K562 (cell line): ENCODE measurements around the gene ADSS1. TPM values are rescaled to one million over a fixed set of nuclear protein-coding genes. Genes with fewer than 3 reads are reported as not detected.

Source experiments
- ATAC-seq: fragments of 200-7000 bp; cut with Tn5 transposase; 3 replicates; pipeline ENCODE4 v1.9.1; 2020; ENCODE audit warnings: moderate library complexity
- BruUV-seq: library from RNA; stranded (reverse); fragments of 400-500 nt; replicated peaks from 2 replicates; lab custom pipeline; 2021; lab: Mats Ljungman, UMichigan
- CTCF ChIA-PET: fragments of 300-600 bp; formaldehyde crosslinking; extraction: SDS; loops from one replicate; lab custom pipeline; 2021; ENCODE audit warnings: low intra/inter-chr PET ratio; lab: Yijun Ruan, JAX
- POLR2A ChIA-PET: fragments of 300-600, 350-650 bp; sonication (Branson Sonifier 250); formaldehyde crosslinking; extraction: SDS; loops from one replicate; lab custom pipeline; 2021; ENCODE audit warnings: antibody characterized with exemption, inconsistent platforms; lab: Yijun Ruan, JAX
- DNase-seq, 4 experiments: peaks; one replicate each; pipeline versions ENCODE4 v3.0.0 to v3.0.0-alpha.2; 2011 to 2018; ENCODE audit warnings: low spot score in 3 of 4, mixed read lengths in 3 of 4; ENCODE audit errors: extremely low read depth in 1 of 4
- FAIRE-seq: peaks from 2 replicates; lab custom pipeline; 2011; peaks lifted over from hg19 to GRCh38; lab: Jason Lieb, UNC
- H2AFZ ChIP-seq: 2 replicates; pipeline ENCODE4 v1.6.0; 2011; ENCODE audit warnings: low read depth, low read length, control low read depth, inconsistent platforms
- H3K27ac ChIP-seq: fragments of 200-600 bp; 3 replicates; pipeline ENCODE4 v1.8.0; 2011; ENCODE audit warnings: low read depth, mild to moderate bottlenecking, control low read depth, inconsistent platforms, low read length, moderate library complexity, mixed read lengths; ENCODE audit errors: extremely low read depth
- H3K27me3 ChIP-seq, 2 experiments: fragments of 300-600 bp in 1 of 2; 2 replicates in 1 of 2; 3 replicates in 1 of 2; pipeline versions ENCODE4 v1.6.0 to v1.8.0; 2011; ENCODE audit warnings: inconsistent platforms in 2 of 2, low read length in 2 of 2, mild to moderate bottlenecking in 1 of 2, mixed read lengths in 1 of 2, moderate library complexity in 1 of 2; ENCODE audit not compliant: control insufficient read depth in 2 of 2, insufficient read depth in 2 of 2
- H3K36me3 ChIP-seq: fragments of 300-600 bp; 3 replicates; pipeline ENCODE4 v1.8.0; 2011; ENCODE audit warnings: mild to moderate bottlenecking, low read length, inconsistent platforms; ENCODE audit not compliant: control insufficient read depth, insufficient read depth
- H3K4me1 ChIP-seq, 2 experiments: fragments of 200-600 bp in 1 of 2; replicated peaks in 1 of 2; 2 replicates in 1 of 2; 3 replicates in 1 of 2; pipeline versions ENCODE4 v1.5.1 to v1.8.0; 2011; ENCODE audit warnings: inconsistent platforms in 2 of 2, low read length in 2 of 2, mild to moderate bottlenecking in 1 of 2, mixed read lengths in 1 of 2, moderate library complexity in 1 of 2; ENCODE audit not compliant: control insufficient read depth in 2 of 2, insufficient read depth in 2 of 2
- H3K4me2 ChIP-seq: 2 replicates; pipeline ENCODE4 v1.6.1; 2011; ENCODE audit warnings: low read length, control low read depth, inconsistent platforms, mixed read lengths; ENCODE audit not compliant: insufficient read depth
- H3K4me3 ChIP-seq: fragments of 200-600 bp; sonication (generic), shearing (Covaris generic); 2 replicates; pipeline ENCODE4 v1.5.1; 2016; ENCODE audit warnings: control low read depth, inconsistent platforms
- H3K79me2 ChIP-seq: fragments of 200-600 bp; 3 replicates; pipeline ENCODE4 v1.8.0; 2011; ENCODE audit warnings: low read length, inconsistent platforms; ENCODE audit not compliant: control insufficient read depth, insufficient read depth
- H3K9ac ChIP-seq, 2 experiments: 2 replicates each; pipeline versions ENCODE4 v1.6.0 to v1.6.1; 2011; ENCODE audit warnings: low read depth in 2 of 2, low read length in 2 of 2, control low read depth in 1 of 2, inconsistent platforms in 1 of 2, mild to moderate bottlenecking in 1 of 2, mixed read lengths in 1 of 2; ENCODE audit not compliant: insufficient read depth in 1 of 2
- H3K9me1 ChIP-seq: one replicate; pipeline ENCODE4 v1.6.0; 2011; ENCODE audit warnings: inconsistent platforms, mild to moderate bottlenecking, low read length, moderate library complexity; ENCODE audit not compliant: control insufficient read depth, insufficient read depth
- H3K9me3 ChIP-seq: replicated peaks from 2 replicates; pipeline ENCODE4 v1.5.1; 2011; ENCODE audit warnings: low read depth, low read length, inconsistent platforms; ENCODE audit not compliant: control insufficient read depth, insufficient read depth
- H4K20me1 ChIP-seq: replicated peaks from 2 replicates; pipeline ENCODE4 v1.6.1; 2011; ENCODE audit warnings: low read length, inconsistent platforms, mixed read lengths; ENCODE audit not compliant: control insufficient read depth, insufficient read depth
- ATF3 ChIP-seq, 2 experiments: fragments of 450-650 bp in 1 of 2; sonication (generic) in 1 of 2; formaldehyde crosslinking in 1 of 2; IDR thresholded peaks in 1 of 2; conservative IDR thresholded peaks in 1 of 2; 2 replicates each; pipeline versions ENCODE4 v1.6.1 to v1.8.1; 2016 to 2023; ENCODE audit warnings: mild to moderate bottlenecking in 2 of 2, moderate library complexity in 2 of 2, inconsistent platforms in 1 of 2, missing genetic modification reagents in 1 of 2
- CHD1 ChIP-seq: fragments of 200-600 bp; sonication (generic); IDR thresholded peaks from one replicate; pipeline ENCODE4 v1.6.1; 2012; ENCODE audit warnings: mild to moderate bottlenecking, moderate library complexity, low read length, inconsistent platforms
- EGR1 ChIP-seq: fragments of 450-650 bp; conservative IDR thresholded peaks from 2 replicates; pipeline ENCODE4 v1.6.1; 2017; ENCODE audit warnings: mild to moderate bottlenecking
- STAT5B ChIP-seq: fragments of 250-450 bp; sonication (Bioruptor Pico); IDR thresholded peaks from 2 replicates; pipeline ENCODE4 v1.8.0; 2021; ENCODE audit warnings: mild to moderate bottlenecking, inconsistent platforms
- TAL1 ChIP-seq: fragments of 450-650 bp; IDR thresholded peaks from 2 replicates; pipeline ENCODE4 v1.6.1; 2016; ENCODE audit warnings: mild to moderate bottlenecking
- WGBS: fragments of 100-300 bp; shearing (Covaris generic); methylation state at CpG from one replicate; pipeline ENCODE4 v1.1.6; 2016; ENCODE audit warnings: low coverage, mixed read lengths; ENCODE audit not compliant: insufficient coverage; ENCODE audit errors: missing lambda C conversion rate; 5-methylcytosine and 5-hydroxymethylcytosine counted together
- in situ Hi-C: fragments of 300-500 bp; cut with MboI; formaldehyde crosslinking; loops from 4 replicates; pipeline ENCODE4 v1.15.0; 2018; ENCODE audit warnings: inconsistent platforms, mixed read lengths
- intact Hi-C: fragments of 100-400 bp; cut with micrococcal nuclease; formaldehyde crosslinking; loops from 2 replicates; pipeline ENCODE4 v1.14.2; 2022
- polyA plus RNA-seq, 8 experiments: library from polyadenylated mRNA; depleted of rRNA in 4 of 8; stranded (reverse) in 5 of 8; unstranded in 3 of 8; fragments of >200 nt; fragmentation: Nextera tagmentation in 2 of 8; fragmentation: Illumina TruSeq in 1 of 8; extraction: Ambion mirVana in 2 of 8; extraction: Trizol in 1 of 8; gene quantifications; 2 replicates each; pipeline versions ENCODE4 v1.2.1 to v1.2.3, GENCODE V29; 2011 to 2014; ENCODE audit warnings: inconsistent platforms in 1 of 8, missing spikeins in 1 of 8
- total RNA-seq, 7 experiments: library from RNA; depleted of rRNA in 6 of 7; stranded (reverse); fragments of >200 nt in 6 of 7; fragmentation: Illumina TruSeq in 2 of 7; extraction: Trizol in 2 of 7; gene quantifications; 2 replicates each; pipeline versions ENCODE4 v1.2.1 to v1.2.3, GENCODE V29; 2011 to 2021; ENCODE audit warnings: low replicate concordance in 1 of 7
- TF ChIP-seq, protein P1 (sequence below): fragments of 450-650 bp; IDR thresholded peaks from 2 replicates; pipeline ENCODE4 v1.6.1; 2016; ENCODE audit warnings: antibody characterized with exemption
- TF ChIP-seq, protein P2 (sequence below): sonication (generic); formaldehyde crosslinking; IDR thresholded peaks from 2 replicates; pipeline ENCODE4 v1.8.0; 2023; ENCODE audit warnings: mild to moderate bottlenecking, missing genetic modification reagents
- TF ChIP-seq, protein P3 (sequence below): fragments of 450-650 bp; IDR thresholded peaks from 2 replicates; pipeline ENCODE4 v1.6.1; 2018; ENCODE audit warnings: mild to moderate bottlenecking, low read depth; ENCODE audit not compliant: partially characterized antibody

The ADSS1 gene
- total and polyA plus RNA-seq, 9 of the 15 experiments (the other 6 are each of a cell fraction or from before 2014, with no cell fraction given): 0.53 to 5.9 (median 3.9) TPM

DNA sequence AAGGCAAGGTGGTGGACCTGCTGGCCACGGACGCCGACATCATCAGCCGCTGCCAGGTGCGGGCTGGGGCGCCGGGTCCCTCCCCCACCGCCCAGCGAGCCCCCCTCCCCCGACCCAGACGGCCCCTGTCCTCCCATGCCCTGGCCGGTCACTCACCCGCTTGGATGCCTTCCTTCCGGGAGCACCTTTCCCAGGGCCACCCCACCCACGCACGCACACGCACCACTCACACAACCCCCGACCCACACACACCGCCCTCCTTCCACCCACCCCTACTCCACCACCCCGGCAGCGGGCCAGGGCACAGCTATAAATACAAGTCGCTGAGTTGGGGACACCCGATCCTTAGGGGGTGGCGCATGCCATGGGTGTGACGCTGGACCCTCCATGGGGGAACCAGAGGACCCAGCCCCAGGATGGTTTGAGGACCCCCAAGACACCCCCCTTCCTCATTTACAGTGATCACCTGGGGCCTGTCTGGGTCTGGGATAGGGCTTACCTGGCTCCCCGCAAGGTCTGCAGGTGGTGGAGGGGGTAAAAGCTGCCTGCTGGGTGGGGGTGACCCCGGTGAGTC lies 465 bp downstream of the ADSS1 start:
- no TSS peak for BruUV-seq
- H3K36me3 ChIP-seq: no peaks in the 10 kb centered on the region
- H3K27ac ChIP-seq: peak overlapping the region; percentile 75
- WGBS: 2% methylated on average over 9 of the region's 27 CpGs
- ATAC-seq (peak; percentile 26), FAIRE-seq (no peak), DNase-seq (peak; percentile 42 to 77 (median 65))
- no peaks in the 10 kb centered on the region for H3K9me3 ChIP-seq
- H3K27me3 ChIP-seq: no peaks in the 10 kb centered on the region
- H2AFZ ChIP-seq: peak overlapping the region; percentile 45; the same call in 1 of the 2 replicates
- H3K4me2 ChIP-seq: peak overlapping the region; percentile 76
- H3K9ac ChIP-seq: peak overlapping the region; percentile 72 to 94
- in situ Hi-C loops: no loop called here
- H3K4me1 ChIP-seq: peaks cover 13 to 69% of the 10 kb centered on the region in 2 experiments
- H3K4me3 ChIP-seq: peak overlapping the region; percentile 66
- TF ChIP-seq, protein P1, sequence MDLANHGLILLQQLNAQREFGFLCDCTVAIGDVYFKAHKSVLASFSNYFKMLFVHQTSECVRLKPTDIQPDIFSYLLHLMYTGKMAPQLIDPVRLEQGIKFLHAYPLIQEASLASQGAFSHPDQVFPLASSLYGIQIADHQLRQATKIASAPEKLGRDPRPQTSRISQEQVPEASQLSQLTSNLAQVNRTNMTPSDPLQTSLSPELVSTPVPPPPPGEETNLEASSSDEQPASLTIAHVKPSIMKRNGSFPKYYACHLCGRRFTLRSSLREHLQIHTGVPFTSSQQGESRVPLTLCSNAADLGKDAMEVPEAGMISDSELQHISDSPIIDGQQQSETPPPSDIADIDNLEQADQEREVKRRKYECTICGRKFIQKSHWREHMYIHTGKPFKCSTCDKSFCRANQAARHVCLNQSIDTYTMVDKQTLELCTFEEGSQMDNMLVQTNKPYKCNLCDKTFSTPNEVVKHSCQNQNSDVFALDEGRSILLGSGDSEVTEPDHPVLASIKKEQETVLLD: 0 out of 2 replicates have a peak, but pooled peaks have one; percentile 23
- TF ChIP-seq CHD1: peak; percentile 15
- peak; percentile 95 for TF ChIP-seq EGR1
- TF ChIP-seq, protein P2, sequence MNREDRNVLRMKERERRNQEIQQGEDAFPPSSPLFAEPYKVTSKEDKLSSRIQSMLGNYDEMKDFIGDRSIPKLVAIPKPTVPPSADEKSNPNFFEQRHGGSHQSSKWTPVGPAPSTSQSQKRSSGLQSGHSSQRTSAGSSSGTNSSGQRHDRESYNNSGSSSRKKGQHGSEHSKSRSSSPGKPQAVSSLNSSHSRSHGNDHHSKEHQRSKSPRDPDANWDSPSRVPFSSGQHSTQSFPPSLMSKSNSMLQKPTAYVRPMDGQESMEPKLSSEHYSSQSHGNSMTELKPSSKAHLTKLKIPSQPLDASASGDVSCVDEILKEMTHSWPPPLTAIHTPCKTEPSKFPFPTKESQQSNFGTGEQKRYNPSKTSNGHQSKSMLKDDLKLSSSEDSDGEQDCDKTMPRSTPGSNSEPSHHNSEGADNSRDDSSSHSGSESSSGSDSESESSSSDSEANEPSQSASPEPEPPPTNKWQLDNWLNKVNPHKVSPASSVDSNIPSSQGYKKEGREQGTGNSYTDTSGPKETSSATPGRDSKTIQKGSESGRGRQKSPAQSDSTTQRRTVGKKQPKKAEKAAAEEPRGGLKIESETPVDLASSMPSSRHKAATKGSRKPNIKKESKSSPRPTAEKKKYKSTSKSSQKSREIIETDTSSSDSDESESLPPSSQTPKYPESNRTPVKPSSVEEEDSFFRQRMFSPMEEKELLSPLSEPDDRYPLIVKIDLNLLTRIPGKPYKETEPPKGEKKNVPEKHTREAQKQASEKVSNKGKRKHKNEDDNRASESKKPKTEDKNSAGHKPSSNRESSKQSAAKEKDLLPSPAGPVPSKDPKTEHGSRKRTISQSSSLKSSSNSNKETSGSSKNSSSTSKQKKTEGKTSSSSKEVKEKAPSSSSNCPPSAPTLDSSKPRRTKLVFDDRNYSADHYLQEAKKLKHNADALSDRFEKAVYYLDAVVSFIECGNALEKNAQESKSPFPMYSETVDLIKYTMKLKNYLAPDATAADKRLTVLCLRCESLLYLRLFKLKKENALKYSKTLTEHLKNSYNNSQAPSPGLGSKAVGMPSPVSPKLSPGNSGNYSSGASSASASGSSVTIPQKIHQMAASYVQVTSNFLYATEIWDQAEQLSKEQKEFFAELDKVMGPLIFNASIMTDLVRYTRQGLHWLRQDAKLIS (CRISPR knock-in tag): no peak
- no peak for TF ChIP-seq TAL1
- TF ChIP-seq, protein P3, sequence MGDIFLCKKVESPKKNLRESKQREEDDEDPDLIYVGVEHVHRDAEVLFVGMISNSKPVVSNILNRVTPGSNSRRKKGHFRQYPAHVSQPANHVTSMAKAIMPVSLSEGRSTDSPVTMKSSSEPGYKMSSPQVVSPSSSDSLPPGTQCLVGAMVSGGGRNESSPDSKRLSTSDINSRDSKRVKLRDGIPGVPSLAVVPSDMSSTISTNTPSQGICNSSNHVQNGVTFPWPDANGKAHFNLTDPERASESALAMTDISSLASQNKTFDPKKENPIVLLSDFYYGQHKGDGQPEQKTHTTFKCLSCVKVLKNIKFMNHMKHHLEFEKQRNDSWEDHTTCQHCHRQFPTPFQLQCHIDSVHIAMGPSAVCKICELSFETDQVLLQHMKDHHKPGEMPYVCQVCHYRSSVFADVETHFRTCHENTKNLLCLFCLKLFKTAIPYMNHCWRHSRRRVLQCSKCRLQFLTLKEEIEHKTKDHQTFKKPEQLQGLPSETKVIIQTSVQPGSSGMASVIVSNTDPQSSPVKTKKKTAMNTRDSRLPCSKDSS: no peak
- peak; percentile 18; the same call in 1 of the 2 replicates for TF ChIP-seq ATF3 (IDR thresholded peaks at IDR 0.05)
- TF ChIP-seq ATF3 (CRISPR knock-in tag; conservative IDR thresholded peaks at IDR 0.05): no peak
- no peak for TF ChIP-seq STAT5B
- intact Hi-C loops: no loop called here
- CTCF ChIA-PET: no interaction called here
- POLR2A ChIA-PET: interaction anchor here (0.6 to 1.2 kb wide), 3 partner anchors 27 to 154 kb away, joined by 3 to 4 read pairs (median 3); no protein-coding TSS in a partner anchor
- H4K20me1 ChIP-seq: no peaks in the 10 kb centered on the region
- H3K79me2 ChIP-seq: peaks cover 13% of the 10 kb centered on the region
- H3K9me1 ChIP-seq: peaks cover 4% of the 10 kb centered on the region
